GM19240 (cell line): ENCODE data around the gene PRSS50.

Experiments
- DNase-seq: peaks from one replicate; pipeline ENCODE4 v3.0.0; 2011; ENCODE audit warnings: low spot score; ENCODE audit not compliant: insufficient read length

The PRSS50 gene

DNA sequence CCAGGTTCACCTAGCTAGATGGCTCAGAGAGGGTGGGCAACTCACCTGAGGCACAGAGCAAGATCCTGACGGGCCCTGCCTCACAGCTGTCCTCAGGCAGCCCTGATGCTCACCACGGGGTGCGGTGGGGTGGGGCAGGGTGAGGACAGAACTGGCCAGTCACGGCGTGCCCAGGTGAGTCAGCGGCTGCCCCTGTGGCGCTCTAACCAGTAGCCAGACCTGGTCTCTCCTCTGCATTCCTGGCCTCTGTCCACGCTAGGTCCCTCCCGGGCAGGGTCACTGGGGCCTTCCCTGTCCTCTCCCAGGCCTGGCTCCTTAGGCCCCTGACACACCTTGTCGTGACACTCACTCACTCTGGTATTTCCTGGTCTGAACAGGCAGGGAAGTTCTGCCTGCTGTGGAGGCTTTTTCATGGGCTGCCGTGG is 25.1 kb downstream of the PRSS50 start:
- DNase-seq: no peak

DNA sequence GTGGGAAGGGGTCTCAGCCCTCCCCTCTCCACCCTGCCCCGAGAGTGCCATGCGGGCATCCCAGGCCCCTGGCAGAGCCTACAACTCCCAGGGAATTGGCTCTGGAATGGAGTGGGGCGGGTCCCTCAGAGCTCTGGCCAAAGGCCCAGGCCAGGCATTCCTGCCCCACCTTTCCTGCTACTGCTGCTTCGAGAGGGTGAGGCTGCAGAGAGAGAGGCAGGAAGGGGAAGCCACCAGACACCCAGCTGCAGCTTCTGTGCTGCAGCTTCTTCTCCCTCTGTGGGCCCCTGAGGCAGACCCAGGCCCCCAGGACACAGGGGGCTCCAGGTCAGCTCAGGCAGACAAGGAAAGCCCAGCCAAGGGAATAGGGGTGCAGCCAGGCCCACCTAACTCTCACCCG is 26.9 kb downstream of the PRSS50 start:
- DNase-seq: no peak

DNA sequence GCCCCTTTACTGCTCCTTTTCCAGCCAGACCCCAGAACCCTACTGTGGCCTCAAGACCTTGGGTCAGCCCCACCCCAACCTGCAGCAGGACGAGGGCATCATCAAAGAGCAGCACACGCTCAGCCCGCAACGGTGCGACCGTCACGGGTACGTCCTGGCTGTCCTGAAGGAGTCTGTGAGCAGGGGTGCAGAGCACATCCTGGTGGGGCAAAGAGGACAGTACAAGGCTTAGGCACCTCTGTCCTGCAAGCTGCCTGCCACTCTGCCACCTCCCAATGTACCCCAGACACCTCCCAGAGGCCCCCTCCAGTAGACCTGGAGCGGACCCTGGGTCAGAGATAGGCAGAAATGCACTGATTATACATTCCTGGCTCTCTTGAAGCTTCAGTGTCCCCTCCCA is 32.2 kb downstream of the PRSS50 start:
- DNase-seq: no peak

DNA sequence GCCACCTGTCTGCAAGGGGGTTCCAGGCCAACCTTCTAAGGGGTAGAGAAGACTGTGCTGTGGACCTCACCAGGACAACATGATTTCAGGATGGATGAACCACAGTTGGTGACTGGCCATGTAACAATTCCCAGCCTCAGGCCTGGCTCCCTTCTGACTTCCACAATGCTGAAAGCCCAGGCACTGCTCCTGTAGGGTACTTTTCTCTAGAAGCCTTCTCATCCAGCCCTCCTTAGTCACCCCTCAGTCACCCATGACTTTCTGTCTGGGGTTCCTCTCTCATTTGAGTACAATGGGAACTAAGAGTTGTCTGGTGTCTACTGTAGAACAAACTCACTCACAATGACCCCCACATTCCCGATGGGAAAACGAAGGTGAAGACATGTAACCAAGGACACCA is 32.8 kb downstream of the PRSS50 start:
- no peak for DNase-seq

DNA sequence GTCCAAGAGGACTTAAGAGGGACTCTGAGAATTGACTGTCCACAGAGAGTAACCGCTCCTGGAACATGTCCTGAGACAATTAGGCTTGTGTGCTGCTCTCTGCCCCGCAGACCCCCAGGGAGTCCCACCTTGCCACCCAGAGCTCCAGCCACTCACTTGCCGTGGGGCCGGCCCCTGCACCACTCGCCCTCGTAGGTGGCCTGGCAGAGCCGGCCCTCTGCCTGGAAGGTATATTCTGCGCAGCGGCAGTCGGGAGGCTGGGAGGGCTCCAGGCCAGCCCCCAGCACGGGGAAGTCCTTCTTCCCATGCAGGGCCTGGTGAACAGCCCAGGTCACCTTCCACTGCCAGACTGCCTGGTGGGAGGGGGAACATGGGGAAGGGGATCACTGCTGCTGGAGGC is 34.7 kb downstream of the PRSS50 start:
- DNase-seq: no peak

DNA sequence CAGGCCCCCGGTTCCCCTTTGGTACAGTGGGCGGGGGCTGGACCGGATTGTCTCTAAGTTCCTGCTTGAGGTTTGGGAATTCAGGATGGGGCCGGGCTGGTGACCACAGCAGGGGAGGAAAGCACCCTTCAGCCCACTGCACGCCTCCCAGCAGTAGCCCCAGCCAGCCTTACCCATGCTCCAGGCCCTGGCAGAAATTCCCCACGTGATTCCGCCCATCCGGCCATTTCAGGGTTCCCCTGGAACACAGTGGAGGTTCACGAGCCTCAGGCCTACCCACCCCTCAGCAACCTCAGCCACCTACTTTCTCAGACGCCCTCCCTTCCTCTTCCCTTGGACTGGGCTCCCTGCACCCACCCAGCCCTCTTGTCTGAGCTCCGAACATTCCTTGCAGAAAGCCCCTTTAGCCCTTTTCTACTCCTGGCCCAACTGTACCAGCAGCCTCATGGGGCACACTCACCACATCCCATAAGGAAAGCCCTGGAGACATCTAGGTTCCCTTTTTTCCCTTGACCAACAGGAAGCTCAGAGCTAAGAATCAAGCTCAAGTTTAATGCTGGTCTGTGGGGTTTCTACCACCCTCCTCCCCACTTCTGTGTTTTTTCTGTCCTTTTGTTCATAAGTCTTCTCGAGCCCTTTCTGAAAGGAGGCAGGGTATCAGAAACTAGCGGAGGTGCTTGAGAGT is 35.7 kb downstream of the PRSS50 start:
- no peak for DNase-seq

DNA sequence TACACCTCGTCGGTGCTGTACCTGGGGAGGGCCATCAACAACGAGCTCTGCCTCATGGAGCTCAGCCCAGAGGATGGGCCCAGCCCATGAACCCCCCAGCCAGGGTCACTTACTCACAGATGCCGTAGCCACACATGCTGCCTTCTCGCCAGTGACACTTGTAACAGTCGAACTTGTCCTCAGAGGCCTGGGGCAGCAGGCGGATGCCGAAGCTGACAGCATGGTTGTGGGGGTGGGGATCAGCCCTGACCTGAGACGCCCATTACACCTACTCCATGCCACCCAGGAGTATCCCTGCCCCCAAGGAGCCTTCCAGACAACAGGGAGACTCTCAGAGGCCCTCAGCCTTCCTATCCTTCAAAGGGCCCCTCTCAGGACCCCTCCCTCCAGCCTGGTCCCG is 36.3 kb downstream of the PRSS50 start:
- DNase-seq: no peak

DNA sequence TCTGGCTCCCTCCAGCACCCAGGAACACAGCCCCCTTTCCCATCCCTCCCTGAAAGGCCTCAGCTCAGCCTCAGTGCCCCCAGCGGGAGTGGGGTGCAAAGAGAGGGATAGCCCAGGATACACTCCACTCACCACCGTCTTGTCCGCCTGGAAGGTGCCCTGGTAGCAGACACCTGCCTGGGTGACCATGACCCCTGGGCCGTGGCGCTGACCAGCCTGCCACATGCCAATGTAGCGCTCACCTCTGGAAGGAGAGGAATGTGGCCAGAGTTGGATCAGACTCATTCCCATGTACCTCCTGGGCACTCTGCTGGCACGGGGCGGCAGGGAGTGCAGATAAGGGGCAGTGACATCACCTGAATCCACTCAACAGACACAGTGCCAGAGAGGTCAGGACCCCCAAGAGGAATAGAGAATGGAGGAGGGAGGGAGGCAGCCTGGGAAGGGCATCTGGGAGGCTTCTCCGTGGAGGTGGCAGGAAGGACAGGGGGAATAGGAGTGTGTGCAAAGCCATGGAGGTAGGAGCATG is 37.3 kb downstream of the PRSS50 start:
- DNase-seq: no peak

DNA sequence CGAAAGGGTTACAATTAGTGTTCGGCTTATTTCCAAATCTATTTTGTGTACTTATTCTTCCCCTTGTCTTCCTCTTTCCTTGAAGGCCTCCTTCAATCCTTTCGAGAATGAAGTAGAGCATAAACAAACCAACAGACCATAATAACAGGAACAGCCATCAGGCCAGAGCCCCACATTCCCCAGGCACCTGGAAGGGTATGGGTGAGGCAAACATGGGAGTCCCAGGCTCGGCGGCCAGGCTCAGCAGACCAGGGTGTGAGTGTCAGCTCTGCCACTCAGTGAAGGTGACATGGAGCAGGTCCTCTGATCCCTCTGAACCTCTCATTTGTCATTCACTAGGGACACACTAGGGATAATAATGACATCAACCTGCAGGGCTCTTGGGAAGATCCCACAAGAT is 38.0 kb downstream of the PRSS50 start:
- no peak for DNase-seq

DNA sequence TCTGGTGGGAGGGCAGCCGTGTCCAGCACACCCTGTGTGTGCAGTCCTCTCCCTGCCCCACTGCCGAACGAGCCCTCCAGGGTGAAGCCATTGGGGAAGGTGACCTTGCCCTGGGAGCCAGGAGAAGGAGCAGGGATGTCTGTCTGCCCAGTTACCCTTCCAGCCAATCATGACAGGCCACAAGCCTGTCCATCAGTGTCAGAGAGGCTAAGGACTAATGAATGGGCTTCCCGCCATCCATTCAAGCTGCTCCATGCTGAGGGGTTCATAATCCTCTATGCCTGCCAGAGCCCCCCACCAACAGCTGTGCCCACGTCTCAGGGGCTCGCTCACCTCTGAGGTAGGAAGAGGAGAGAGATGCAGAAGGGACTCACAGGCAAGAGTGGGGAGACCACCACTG is 39.4 kb downstream of the PRSS50 start:
- no peak for DNase-seq

DNA sequence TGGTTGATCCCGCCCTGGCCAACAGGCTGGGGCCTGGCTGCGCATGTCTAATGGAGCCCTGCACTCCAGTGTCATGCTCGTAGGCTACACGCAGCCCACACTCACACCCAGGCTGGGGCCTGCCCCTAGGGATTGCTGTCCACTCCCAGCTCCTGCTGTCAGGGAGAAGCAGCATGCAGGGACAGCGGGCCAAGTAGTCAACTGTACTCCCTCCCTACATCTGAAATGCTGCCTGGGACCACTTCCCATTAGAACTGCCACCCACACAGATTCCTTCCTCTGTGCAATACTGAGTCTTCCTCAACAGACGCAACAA is 40.3 kb downstream of the PRSS50 start:
- no peak for DNase-seq

DNA sequence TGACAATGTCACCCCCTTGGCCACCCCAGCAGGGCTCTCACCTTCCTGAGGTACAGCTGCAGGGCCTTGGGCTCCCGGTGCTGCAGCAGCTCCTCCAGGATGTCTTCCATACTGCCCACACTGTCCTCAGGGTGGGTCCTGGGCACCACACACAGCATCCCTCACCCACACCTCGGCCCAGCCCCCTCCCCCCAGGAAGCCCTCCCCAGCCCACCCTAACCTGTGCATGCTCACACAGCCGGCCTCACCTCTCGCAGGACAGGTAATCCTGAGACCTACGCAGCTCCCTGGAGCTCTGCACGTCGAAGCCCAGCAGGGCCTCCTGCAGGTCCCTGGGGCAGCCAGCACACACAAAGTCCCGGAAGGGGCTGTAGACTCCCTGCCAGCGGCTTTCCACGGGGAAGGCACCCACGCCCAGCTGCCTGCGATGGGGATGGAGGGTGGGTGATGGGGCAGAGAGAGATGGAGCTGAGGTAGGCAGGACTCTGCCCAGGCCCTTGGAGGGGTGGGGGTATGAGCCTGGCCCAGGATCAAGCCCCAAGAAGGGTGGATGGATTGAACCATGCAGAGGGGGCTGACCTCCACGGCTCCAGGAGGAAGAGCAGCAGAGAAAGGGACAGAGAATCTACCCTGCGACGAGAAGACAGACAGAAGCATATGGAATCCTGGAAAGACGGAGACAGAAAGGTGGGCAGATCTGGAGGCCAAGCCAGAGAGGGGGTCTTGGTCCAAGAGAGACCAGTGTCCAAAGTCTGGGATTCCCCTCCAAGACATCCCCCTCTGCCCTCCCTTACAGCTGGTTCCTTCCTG is 40.9 kb downstream of the PRSS50 start:
- DNase-seq: no peak

DNA sequence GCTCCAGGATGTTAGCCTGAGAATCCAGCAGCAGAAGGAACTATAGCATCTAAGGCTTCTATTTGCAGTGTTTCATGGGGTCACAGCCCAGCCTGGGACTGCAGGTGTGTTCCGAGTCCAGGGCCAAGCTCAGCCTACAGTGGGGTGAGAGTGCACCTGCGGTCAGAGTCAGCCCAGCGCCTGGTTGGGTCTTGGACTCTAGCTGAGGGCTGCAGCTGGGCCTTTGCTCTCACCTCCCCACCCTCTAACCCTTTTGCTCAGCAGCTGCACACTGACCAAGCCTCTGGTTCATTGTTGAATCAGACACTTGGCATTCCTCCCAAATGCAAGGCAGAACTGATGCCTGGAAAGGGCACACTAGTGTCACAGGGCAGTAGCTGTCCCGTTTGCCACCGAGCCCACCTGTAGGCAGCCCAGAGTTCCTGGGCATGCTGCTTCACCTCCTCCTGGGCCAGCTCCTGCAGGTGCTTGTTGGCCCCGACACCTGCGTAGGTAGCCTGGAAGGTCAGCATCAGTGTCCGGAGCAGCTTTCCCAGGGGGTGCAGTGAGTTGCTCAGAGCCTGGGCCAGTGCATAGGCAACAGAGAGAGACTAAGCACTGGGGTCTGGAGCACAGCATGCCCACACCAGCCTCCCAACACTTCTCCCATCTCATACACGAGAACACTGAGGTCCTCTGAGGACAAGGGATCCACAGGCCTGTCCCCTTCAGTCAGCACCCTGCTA is 41.7 kb downstream of the PRSS50 start:
- no peak for DNase-seq

DNA sequence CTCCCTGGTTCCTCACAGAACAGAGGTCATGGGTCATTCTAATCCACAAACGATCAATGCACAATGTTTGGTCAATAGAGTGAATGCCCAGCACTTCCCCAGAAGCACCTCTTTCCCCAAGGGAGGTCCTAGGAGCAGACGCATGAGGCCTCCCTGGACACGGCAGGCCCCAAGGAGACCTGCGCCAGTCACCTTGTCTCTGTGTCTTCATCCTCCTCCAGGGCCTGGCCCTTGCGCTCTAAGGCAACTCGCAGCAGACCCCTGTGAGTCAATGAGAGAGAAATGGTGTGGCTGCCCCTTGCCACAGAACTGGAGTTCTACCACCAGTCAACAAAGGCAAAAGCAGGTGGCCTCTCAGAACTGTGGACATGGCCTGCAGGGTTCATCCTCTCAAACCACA is 42.2 kb downstream of the PRSS50 start:
- no peak for DNase-seq

DNA sequence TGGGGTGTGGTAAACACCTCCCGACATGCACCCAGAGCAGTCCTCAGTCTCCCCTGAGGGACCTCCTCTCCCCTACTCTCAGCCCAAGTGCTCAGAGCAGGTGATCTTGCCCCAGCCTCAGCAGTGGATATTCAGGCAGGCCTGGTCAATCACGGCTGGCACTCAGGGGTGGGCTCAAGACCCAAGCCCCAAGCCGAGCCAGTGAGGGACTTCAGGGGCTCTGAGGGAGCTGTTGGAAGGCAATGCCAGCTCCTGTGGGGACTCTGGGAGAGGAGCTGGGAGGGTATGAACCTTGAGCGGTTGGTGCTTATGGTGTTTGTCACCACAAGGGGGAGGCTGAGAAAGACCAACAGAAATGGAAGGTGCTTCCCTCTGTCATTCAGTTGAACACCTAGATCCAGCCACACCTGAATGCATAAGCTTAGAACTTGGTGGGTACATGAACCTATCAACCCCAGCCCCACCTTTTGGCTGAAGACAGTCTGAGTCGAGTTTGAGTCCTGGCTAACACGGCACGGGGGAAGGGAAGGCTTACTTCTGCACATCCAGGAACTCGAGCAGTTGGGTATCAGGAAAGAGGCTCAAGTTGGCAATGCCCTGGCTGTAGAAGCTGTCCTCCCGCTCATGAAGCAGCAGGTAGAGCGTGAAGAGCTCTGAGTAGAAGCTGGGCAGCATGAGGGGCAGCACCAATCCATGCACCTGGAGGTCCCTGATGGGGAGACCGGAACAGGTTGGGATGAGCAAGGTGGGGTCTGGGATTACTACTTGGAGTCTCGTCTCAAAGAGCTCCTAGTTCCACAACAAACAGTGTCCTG is 43.4 kb downstream of the PRSS50 start:
- no peak for DNase-seq

DNA sequence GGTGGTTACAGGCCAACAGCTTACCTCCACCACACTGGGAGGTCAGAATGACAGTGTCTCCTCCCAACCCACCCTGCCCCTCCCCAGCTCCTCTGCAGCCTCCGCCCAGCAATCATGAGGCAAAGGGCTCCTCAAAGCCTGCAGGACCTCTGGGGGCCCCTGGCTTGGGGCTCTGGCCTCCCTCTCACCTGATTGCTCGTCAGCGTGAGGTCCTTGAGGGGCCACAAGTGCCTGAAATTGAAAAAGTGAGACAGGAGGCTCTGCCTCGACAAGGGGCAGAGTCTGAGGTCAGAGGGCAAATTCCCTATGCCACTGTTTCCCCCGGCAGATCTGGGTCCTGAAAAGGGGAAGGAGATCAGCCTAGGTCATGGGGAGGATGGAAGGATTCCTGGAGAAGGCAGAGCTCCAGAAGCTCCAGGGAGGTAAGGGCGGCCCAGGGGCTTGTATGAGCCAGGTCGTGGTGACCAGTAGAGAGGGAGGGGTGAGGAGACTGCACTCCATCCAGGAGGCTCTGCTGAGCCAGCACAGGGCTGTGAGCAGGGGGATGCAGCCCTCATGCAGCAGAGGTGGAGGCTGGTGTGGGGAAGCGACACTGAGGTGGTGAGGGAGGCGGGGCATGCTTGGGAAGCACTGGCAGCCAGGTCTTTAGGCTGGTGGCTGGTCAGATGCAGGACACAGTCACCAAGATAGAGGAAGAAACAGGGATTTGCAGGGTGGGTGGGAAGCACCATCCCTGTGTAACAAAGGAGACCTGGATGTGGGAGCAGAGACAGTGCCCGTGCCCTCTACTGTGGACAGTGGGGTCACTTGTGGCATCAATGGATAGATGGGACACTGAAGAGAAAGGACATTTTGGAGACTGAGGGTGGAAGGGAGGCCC is 44.3 kb downstream of the PRSS50 start:
- no peak for DNase-seq

DNA sequence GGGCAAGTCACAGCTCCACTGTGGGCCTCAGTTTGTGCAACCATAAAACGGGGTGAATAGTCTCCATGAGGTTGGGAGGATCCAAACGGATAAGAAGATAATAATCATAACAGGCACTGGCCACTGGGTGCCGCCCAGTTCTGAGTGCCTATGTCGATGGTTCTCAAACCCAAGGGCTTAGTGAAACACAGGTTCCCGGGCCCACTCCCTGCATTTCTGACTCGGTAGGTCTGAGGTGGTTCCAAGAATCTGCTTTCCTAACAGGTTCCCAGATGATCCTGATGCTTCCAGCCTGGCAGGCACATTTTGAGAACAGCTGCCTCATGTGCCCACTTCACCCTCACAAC is 45.3 kb downstream of the PRSS50 start:
- no peak for DNase-seq

DNA sequence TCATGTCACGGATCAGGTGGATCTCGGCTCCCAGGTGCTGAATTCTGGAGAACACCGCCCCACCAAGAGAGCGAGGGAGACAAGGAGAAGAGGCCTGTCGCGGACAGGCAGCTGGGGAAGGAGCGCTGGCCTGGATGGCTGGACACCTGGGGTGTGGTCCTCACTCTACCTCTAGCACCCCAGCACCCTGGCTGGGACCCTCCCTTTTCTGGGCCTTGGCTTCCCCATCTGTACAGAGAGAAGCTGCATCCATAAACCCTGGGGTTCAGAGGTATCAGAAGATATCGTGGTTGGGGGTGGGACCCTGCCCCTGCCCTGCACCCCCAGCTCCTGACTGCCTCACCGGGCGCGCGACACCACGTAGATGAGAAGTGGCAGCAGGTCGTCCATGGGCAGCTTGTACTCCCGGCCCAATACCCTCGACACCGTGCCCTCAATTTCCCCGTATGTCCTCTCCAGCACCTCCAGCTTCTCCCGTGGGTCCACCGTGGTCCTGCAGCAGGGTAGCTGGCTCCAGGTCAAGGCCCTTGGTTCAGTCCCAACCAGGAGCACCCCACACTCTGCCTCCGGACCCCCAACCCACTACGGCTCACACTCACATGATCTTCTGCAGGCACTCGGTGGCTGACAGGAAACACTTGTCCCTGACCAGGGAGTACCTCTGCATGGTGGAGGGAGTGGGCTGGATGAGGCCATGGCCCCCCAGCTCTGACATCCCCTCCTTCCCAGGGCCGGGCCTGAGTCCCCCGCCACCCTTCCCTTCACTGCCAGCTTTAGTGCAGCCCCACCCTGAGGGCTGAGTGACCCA is 45.9 kb downstream of the PRSS50 start:
- no peak for DNase-seq

DNA sequence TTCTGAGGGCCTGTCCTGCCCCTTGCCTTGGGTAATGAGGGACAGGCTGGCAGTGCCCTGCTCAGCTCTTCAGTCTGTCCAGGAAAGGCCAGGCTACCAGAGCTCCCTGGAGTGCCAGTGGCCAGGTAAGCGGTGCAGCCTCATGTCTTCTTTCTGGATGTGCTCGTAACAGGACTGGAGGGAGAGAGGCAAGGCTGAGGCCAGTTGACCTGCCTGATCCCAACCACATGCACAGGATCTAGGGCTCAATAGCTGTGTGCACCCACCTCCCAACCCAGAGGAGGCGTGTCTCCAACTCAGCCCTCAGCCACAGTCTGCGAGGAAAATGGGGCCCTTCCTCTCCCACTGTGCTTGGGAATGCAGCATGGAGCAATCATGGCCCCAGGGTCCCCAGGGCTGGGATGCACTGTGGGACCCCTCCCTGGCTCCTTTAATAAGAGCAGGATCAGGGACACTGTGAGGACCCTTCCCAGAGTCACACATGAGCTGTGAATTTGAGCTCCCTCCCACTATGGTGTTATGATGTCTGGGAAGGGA is 46.7 kb downstream of the PRSS50 start:
- no peak for DNase-seq
